MG63 (cell line): Measurements from ENCODE around the gene CLDN6. TPM values are rescaled to one million over a fixed set of nuclear protein-coding genes. Genes with fewer than 3 reads are reported as not detected.
A peak's percentile ranks its signal among the peaks of the same experiment; 100 is the strongest.

Experiments
- DNase-seq: peaks from one replicate; pipeline ENCODE4 v3.0.0-alpha.2; 2020
- H3K27me3 ChIP-seq: fragments of 250-450 bp; sonication (Bioruptor Pico); 2 replicates; pipeline ENCODE4 v1.5.1; 2020; ENCODE audit warnings: mild to moderate bottlenecking, moderate library complexity
- H3K36me3 ChIP-seq: fragments of 250-450 bp; sonication (Bioruptor Pico); 2 replicates; pipeline ENCODE4 v1.5.1; 2020; ENCODE audit warnings: mild to moderate bottlenecking, moderate library complexity
- H3K4me3 ChIP-seq: fragments of 250-450 bp; sonication (Bioruptor Pico); 2 replicates; pipeline ENCODE4 v1.5.1; 2020; ENCODE audit warnings: mild to moderate bottlenecking, moderate library complexity
- H3K9me3 ChIP-seq: fragments of 250-450 bp; sonication (Bioruptor Pico); 2 replicates; pipeline ENCODE4 v1.5.1; 2020; ENCODE audit warnings: mild to moderate bottlenecking, moderate library complexity
- total RNA-seq: library from RNA; depleted of rRNA; stranded (reverse); fragments of >200 nt; shearing (Covaris generic); gene quantifications from 2 replicates; pipeline ENCODE4 v1.2.3, GENCODE V29; 2014; ENCODE audit warnings: low replicate concordance

CLDN6 gene
- total RNA-seq, 1 experiment from 2014 or later = not detected

- Histone ChIP-seq H3K36me3 (peaks cover 75% of the 10 kb centered on the region), H3K9me3 (no peaks in the 10 kb centered on the region), H3K27me3 (no peaks in the 10 kb centered on the region), H3K4me3 (no peak overlapping the region)
- DNase-seq = no peak
Observed at GRCh38 chr16:2973605-2974318, 44.2 kb downstream of the CLDN6 start.

- Histone ChIP-seq H3K27me3 (no peaks in the 10 kb centered on the region), H3K36me3 (peaks cover 70% of the 10 kb centered on the region), H3K4me3 (no peak overlapping the region), H3K9me3 (no peaks in the 10 kb centered on the region)
- DNase-seq = no peak
Observed at GRCh38 chr16:2973093-2973492, 44.9 kb downstream of the CLDN6 start.

GRCh38 chr16:2971985-2972784, 45.8 kb downstream of the CLDN6 start:
- H3K36me3 ChIP-seq = peaks cover 60% of the 10 kb centered on the region
- H3K9me3 ChIP-seq = no peaks in the 10 kb centered on the region
- H3K27me3 ChIP-seq = no peaks in the 10 kb centered on the region
- peak; percentile 37 for DNase-seq
- H3K4me3 ChIP-seq = no peak overlapping the region

- DNase-seq = no peak
- H3K4me3 ChIP-seq = peak overlapping the region; percentile 85
- peaks cover 52% of the 10 kb centered on the region for H3K36me3 ChIP-seq
- H3K9me3 ChIP-seq = no peaks in the 10 kb centered on the region
- H3K27me3 ChIP-seq = no peaks in the 10 kb centered on the region
Observed at GRCh38 chr16:2971134-2971984, 46.6 kb downstream of the CLDN6 start.

GRCh38 chr16:2970563-2970962, 47.4 kb downstream of the CLDN6 start:
- H3K36me3 ChIP-seq = peaks cover 44% of the 10 kb centered on the region
- H3K9me3 ChIP-seq = no peaks in the 10 kb centered on the region
- peak overlapping the region; percentile 85 for H3K4me3 ChIP-seq
- H3K27me3 ChIP-seq = no peaks in the 10 kb centered on the region
- no peak for DNase-seq

- Histone ChIP-seq H3K27me3 (peaks cover under 1% of the 10 kb centered on the region; the same call in 1 of the 2 replicates), H3K9me3 (no peaks in the 10 kb centered on the region), H3K4me3 (peak overlapping the region; percentile 85), H3K36me3 (peaks cover 37% of the 10 kb centered on the region)
- peak; percentile 91 for DNase-seq
Observed at GRCh38 chr16:2969545-2970521, 48.1 kb downstream of the CLDN6 start.

GRCh38 chr16:2968738-2969544, 49.0 kb downstream of the CLDN6 start, which contains the start of gene PAQR4:
TSS of gene PAQR4 (plus strand) at chr16:2969348. CDS start at chr16:2969675, 327 bp downstream.
- Histone ChIP-seq H3K9me3 (no peaks in the 10 kb centered on the region), H3K36me3 (peaks cover 28% of the 10 kb centered on the region), H3K27me3 (peaks cover 9% of the 10 kb centered on the region), H3K4me3 (peak within 1 kb of the TSS; percentile 85)
- DNase-seq = peak; percentile 91

GRCh38 chr16:2968368-2968737, 49.6 kb downstream of the CLDN6 start:
- Histone ChIP-seq H3K9me3 (no peaks in the 10 kb centered on the region), H3K36me3 (peaks cover 22% of the 10 kb centered on the region), H3K4me3 (peak overlapping the region; percentile 85), H3K27me3 (peaks cover 15% of the 10 kb centered on the region)
- no peak for DNase-seq

- DNase-seq = no peak
- Histone ChIP-seq H3K4me3 (no peak overlapping the region), H3K36me3 (peaks cover 16% of the 10 kb centered on the region), H3K9me3 (no peaks in the 10 kb centered on the region), H3K27me3 (peaks cover 21% of the 10 kb centered on the region)
Observed at GRCh38 chr16:2967721-2968161, 50.2 kb downstream of the CLDN6 start.

- DNase-seq = no peak
Observed at GRCh38 chr16:2967211-2967631, 50.8 kb downstream of the CLDN6 start.

GRCh38 chr16:2966808-2967191, 51.2 kb downstream of the CLDN6 start:
- Histone ChIP-seq H3K27me3 (peaks cover 22% of the 10 kb centered on the region), H3K36me3 (peaks cover 7% of the 10 kb centered on the region)
- no peak for DNase-seq

More at GRCh38 chr16:2967211-2967631, 50.8 kb downstream of the CLDN6 start:
- peaks cover 22% of the 10 kb centered on the region for H3K27me3 ChIP-seq
- H3K4me3 ChIP-seq = no peak overlapping the region
- H3K9me3 ChIP-seq = no peaks in the 10 kb centered on the region
- peaks cover 11% of the 10 kb centered on the region for H3K36me3 ChIP-seq

GRCh38 chr16:2966043-2966807, 51.8 kb downstream of the CLDN6 start:
- no peak overlapping the region for H3K4me3 ChIP-seq
- peaks cover under 1% of the 10 kb centered on the region; the same call in 1 of the 2 replicates for H3K36me3 ChIP-seq
- no peak for DNase-seq
- H3K9me3 ChIP-seq = no peaks in the 10 kb centered on the region
- peaks cover 22% of the 10 kb centered on the region for H3K27me3 ChIP-seq

More at GRCh38 chr16:2966808-2967191, 51.2 kb downstream of the CLDN6 start:
- no peak overlapping the region for H3K4me3 ChIP-seq
- H3K9me3 ChIP-seq = no peaks in the 10 kb centered on the region
